Calu3 (cell line): Measurements from ENCODE around the gene CDH11. TPM values are rescaled to one million over a fixed set of nuclear protein-coding genes. Genes with fewer than 3 reads are reported as not detected.

Experiments used
- BruUV-seq: library from RNA; stranded (reverse); fragments of 400-500 nt; replicated peaks from 2 replicates; lab custom pipeline; 2021; lab: Mats Ljungman, UMichigan
- CTCF ChIA-PET: fragments of 300-600 bp; sonication (Branson Sonifier 250); formaldehyde crosslinking; loops from one replicate; lab custom pipeline; 2022; ENCODE audit warnings: antibody characterized with exemption; lab: Charles Lee
- DNase-seq: peaks from one replicate; pipeline ENCODE4 v3.0.0; 2022
- H3K27ac Mint-ChIP-seq: one replicate; pipeline ENCODE4 v1.8.0; 2022; ENCODE audit warnings: mixed read lengths; ENCODE audit not compliant: unreplicated experiment
- H3K27me3 Mint-ChIP-seq: one replicate; pipeline ENCODE4 v1.8.0; 2022; ENCODE audit warnings: mixed read lengths; ENCODE audit not compliant: unreplicated experiment
- H3K36me3 Mint-ChIP-seq: one replicate; pipeline ENCODE4 v1.8.0; 2022; ENCODE audit warnings: mild to moderate bottlenecking, moderate library complexity, mixed read lengths; ENCODE audit not compliant: insufficient read depth, unreplicated experiment
- H3K4me1 Mint-ChIP-seq: one replicate; pipeline ENCODE4 v1.8.0; 2022; ENCODE audit warnings: mild to moderate bottlenecking, low read depth, mixed read lengths; ENCODE audit not compliant: unreplicated experiment
- H3K4me3 Mint-ChIP-seq: one replicate; pipeline ENCODE4 v1.8.0; 2022; ENCODE audit warnings: mild to moderate bottlenecking, low read depth, moderate library complexity, mixed read lengths; ENCODE audit not compliant: unreplicated experiment
- H3K9me3 Mint-ChIP-seq: one replicate; pipeline ENCODE4 v1.8.0; 2022; ENCODE audit warnings: low read depth, mixed read lengths; ENCODE audit not compliant: unreplicated experiment
- intact Hi-C: fragments of 100-400 bp; cut with micrococcal nuclease; formaldehyde crosslinking; loops from one replicate; pipeline ENCODE4 v1.10.0; 2022; ENCODE audit not compliant: unreplicated experiment
- total RNA-seq: library from RNA; stranded (reverse); gene quantifications from 2 replicates; pipeline ENCODE4 v1.2.3, GENCODE V29; 2022
- TF ChIP-seq, protein P1 (sequence below): fragments of 200-600 bp; IDR thresholded peaks from one replicate; pipeline ENCODE4 v1.8.0; 2022; ENCODE audit warnings: antibody characterized with exemption; ENCODE audit not compliant: unreplicated experiment

Gene CDH11
- total RNA-seq, 1 experiment from 2014 or later: not detected

DNA sequence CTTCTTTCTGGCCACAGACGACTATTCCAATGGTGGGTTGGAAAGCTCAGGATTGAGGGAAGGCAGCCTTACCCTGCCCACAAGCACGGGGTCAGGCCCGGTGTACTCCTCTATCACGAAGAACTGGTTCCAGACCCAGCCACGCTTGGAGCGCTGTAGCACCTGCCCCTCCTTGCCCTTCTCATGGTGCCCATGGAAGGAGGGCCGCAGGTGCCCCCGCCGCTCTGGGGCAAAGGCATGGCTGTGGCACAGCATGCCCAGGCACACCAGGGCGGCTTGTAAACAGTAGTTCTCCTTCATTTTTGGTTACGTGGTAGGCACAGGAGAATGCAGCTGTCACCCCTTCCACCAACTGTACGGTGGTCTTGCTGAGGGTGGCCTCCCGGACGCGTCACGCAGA is 117.3 kb downstream of the CDH11 start:
- CTCF ChIA-PET: no interaction called here
- no peak overlapping the region for H3K27ac Mint-ChIP-seq
- no peaks in the 10 kb centered on the region for H3K4me1 Mint-ChIP-seq
- peaks cover 16% of the 10 kb centered on the region for H3K9me3 Mint-ChIP-seq
- BruUV-seq: no TSS peak
- H3K27me3 Mint-ChIP-seq: no peaks in the 10 kb centered on the region
- TF ChIP-seq, protein P1, sequence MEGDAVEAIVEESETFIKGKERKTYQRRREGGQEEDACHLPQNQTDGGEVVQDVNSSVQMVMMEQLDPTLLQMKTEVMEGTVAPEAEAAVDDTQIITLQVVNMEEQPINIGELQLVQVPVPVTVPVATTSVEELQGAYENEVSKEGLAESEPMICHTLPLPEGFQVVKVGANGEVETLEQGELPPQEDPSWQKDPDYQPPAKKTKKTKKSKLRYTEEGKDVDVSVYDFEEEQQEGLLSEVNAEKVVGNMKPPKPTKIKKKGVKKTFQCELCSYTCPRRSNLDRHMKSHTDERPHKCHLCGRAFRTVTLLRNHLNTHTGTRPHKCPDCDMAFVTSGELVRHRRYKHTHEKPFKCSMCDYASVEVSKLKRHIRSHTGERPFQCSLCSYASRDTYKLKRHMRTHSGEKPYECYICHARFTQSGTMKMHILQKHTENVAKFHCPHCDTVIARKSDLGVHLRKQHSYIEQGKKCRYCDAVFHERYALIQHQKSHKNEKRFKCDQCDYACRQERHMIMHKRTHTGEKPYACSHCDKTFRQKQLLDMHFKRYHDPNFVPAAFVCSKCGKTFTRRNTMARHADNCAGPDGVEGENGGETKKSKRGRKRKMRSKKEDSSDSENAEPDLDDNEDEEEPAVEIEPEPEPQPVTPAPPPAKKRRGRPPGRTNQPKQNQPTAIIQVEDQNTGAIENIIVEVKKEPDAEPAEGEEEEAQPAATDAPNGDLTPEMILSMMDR: no peak
- H3K36me3 Mint-ChIP-seq: no peaks in the 10 kb centered on the region
- no peak overlapping the region for H3K4me3 Mint-ChIP-seq
- no peak for DNase-seq
- intact Hi-C loops: no loop called here

DNA sequence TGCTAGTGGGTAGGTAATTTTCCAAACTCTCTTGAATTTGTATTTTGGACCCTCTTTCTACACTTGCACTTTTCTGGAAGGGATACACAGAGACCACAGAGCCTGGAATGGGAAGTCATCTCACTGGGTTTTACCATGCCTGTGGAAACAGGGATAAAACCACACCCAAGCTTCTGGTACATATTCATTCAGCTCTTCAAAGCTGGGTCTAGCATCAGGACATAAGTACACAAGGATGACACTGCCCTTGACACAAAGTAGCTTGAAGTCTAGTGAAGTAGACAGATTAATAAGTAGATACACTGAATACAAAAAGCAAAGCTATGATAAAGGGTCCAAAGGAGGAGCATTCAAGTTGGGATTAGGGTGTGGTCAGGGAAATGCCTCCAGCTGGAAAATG is 118.2 kb downstream of the CDH11 start:
- BruUV-seq: no TSS peak
- Mint-ChIP-seq H3K9me3 (peaks cover 18% of the 10 kb centered on the region), H3K27me3 (no peaks in the 10 kb centered on the region), H3K27ac (no peak overlapping the region), H3K36me3 (no peaks in the 10 kb centered on the region), H3K4me1 (no peaks in the 10 kb centered on the region), H3K4me3 (no peak overlapping the region)
- CTCF ChIA-PET: no interaction called here
- no peak for DNase-seq
- intact Hi-C loops: no loop called here
- TF ChIP-seq, protein P1: no peak

DNA sequence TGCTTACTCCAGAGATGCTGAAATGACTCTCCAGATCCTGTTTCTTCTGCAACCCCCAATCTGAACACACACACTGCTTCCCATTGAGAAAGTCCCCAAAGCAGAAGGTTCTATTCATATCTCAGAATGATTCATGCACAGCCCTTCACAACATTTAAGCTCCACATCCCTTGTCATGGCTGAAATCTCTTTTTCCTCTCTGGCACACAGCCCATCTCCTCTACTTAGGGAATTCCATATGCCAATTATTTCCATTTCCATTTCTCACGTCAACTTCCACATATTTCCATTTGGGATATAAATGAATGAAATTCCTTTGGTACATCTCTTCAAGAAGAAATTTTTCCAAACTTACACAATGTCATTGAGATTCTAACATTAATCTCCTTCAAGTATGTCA is 119.6 kb downstream of the CDH11 start:
- intact Hi-C loops: no loop called here
- BruUV-seq: no TSS peak
- Mint-ChIP-seq H3K36me3 (no peaks in the 10 kb centered on the region), H3K27ac (no peak overlapping the region), H3K27me3 (no peaks in the 10 kb centered on the region), H3K9me3 (peaks cover 17% of the 10 kb centered on the region), H3K4me3 (no peak overlapping the region), H3K4me1 (no peaks in the 10 kb centered on the region)
- CTCF ChIA-PET: no interaction called here
- DNase-seq: no peak
- TF ChIP-seq, protein P1: no peak

DNA sequence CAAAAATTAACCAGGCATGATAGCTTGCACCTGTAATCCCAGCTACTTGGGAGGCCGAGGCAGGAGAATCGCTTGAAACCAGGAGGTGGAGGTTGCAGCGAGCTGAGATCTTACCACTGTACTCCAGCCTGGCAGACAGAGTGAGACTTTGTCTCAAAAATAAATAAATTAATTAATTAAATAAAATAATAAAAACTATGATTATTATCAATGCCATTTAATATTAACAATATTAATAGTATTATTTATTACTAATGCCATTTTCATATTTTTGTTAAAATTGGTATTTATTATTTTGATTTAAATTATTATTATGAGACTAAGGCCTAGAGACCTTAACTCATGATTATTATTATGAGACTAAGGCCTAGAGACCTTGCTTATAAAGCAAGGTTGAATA is 121.2 kb downstream of the CDH11 start:
- CTCF ChIA-PET: no interaction called here
- BruUV-seq: no TSS peak
- intact Hi-C loops: no loop called here
- Mint-ChIP-seq H3K4me3 (no peak overlapping the region), H3K36me3 (no peaks in the 10 kb centered on the region), H3K27ac (no peak overlapping the region), H3K9me3 (peaks cover 15% of the 10 kb centered on the region), H3K4me1 (no peaks in the 10 kb centered on the region), H3K27me3 (no peaks in the 10 kb centered on the region)
- DNase-seq: no peak
- TF ChIP-seq, protein P1: no peak
